ENCODE data around the gene DALRD3.

The DALRD3 gene

DNA sequence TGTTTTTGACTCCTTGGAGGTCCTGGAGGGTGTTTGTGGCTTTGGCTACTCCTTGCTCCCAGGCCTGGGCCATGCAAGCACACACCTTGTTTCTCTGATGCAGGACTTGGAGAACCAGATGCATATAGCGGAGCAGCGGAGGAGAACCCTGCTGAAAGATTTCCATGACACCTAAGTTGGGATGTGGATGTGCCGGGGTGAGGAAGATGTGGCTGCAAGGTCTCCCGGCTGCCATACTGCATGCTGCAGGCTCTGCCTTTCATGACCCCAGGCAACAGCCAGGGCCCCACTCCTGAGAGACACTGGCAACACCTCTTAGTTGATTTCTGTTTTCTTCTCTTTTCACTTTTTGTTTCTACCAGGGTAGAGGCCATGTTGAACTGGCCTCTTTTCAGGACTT is 35.3 kb downstream of the DALRD3 start:
- TF ChIP-seq, protein P1, sequence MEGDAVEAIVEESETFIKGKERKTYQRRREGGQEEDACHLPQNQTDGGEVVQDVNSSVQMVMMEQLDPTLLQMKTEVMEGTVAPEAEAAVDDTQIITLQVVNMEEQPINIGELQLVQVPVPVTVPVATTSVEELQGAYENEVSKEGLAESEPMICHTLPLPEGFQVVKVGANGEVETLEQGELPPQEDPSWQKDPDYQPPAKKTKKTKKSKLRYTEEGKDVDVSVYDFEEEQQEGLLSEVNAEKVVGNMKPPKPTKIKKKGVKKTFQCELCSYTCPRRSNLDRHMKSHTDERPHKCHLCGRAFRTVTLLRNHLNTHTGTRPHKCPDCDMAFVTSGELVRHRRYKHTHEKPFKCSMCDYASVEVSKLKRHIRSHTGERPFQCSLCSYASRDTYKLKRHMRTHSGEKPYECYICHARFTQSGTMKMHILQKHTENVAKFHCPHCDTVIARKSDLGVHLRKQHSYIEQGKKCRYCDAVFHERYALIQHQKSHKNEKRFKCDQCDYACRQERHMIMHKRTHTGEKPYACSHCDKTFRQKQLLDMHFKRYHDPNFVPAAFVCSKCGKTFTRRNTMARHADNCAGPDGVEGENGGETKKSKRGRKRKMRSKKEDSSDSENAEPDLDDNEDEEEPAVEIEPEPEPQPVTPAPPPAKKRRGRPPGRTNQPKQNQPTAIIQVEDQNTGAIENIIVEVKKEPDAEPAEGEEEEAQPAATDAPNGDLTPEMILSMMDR (IDR thresholded peaks at IDR 0.05), result no peak
- no peak for TF ChIP-seq ZFX (IDR thresholded peaks at IDR 0.05; ENCODE audit: borderline replicate concordance)
- H3K27ac ChIP-seq, result no peak overlapping the region

DNA sequence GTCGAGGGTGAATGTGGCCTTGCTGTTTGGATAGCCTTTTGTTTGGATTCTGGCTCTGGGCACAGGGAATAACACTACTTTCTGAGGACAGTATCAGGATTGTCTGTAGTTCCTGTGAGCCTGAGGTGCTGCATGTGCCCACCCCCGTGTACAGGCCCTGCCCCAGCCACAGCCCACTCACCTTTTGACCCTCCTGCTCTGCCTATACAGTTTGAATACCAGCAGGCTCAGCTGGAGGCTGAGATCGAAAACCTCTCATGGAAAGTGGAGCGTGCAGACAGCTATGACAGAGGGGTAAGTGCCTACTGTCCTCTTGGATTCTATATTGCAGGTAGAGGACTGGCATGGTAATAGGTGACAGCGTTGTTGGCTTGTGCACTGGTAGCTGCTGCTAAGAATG is 35.7 kb downstream of the DALRD3 start:
- no peak for TF ChIP-seq ZFX (IDR thresholded peaks at IDR 0.05; ENCODE audit: borderline replicate concordance)
- TF ChIP-seq, protein P1 (IDR thresholded peaks at IDR 0.05), result no peak
- H3K27ac ChIP-seq, result no peak overlapping the region

DNA sequence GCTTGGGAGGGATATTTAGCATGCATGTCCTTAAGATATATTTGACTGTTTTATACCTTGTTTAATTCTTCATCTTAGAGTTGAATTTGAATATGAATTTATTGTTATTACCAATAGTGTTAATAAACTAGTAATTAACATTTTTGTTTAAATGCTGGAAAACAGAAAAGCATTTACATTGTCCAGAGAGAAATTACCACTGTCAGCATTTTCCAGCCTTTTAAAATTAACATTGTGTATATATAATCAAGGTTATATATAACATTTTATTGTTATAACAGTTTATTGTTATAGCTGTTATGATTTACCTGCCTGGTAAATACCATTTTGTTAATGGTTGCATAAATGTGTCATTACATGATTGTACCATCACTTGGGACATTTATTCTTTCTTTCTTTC is 36.4 kb downstream of the DALRD3 start:
- no peak for TF ChIP-seq ZFX (IDR thresholded peaks at IDR 0.05; ENCODE audit: borderline replicate concordance)
- TF ChIP-seq, protein P1 (IDR thresholded peaks at IDR 0.05), result no peak
- H3K27ac ChIP-seq, result no peak overlapping the region

DNA sequence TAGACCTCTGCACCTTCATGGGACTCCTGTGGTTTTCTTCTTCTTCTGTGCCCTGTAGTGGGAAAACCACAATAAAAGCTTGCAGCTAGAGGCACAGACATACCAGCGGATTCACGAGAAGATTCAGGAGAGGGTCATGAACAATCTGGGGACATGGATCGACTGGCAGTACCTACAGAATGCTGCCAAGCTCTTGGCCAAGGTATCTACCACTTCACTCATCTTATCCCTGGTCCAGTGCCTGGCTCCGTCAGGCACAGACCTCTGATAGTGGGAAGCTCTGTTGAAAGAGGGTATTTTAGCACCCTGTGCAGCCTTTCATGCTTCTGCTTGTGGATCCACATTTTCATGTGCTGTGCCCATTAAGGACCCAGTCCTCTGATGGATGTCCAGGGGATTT is 38.1 kb downstream of the DALRD3 start:
- H3K27ac ChIP-seq, result no peak overlapping the region; the same call in 1 of the 2 replicates
- TF ChIP-seq ZFX (IDR thresholded peaks at IDR 0.05; ENCODE audit: borderline replicate concordance), result no peak
- TF ChIP-seq, protein P1 (IDR thresholded peaks at IDR 0.05), result no peak

DNA sequence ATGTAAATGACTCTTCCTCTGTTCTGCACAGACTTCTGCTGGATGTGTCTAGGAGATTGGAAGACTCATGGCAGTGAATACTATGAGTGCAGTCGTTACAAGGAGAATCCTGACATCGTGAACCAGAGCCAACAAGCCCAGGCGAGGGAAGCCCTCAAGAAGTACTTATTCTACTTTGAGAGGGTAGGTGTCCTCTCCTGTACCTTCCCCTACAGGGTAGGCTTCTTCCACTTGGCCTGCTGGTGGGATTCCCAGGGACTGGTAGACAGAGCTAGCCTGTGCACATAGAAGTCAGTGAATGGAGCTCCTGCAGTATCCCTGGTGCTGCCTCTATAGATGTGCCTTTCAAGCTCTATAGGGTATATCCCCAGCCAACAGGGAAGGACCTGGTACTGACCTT is 38.9 kb downstream of the DALRD3 start:
- H3K27ac ChIP-seq, result no peak overlapping the region; the same call in 1 of the 2 replicates
- TF ChIP-seq, protein P1 (IDR thresholded peaks at IDR 0.05), result no peak
- TF ChIP-seq ZFX (IDR thresholded peaks at IDR 0.05; ENCODE audit: borderline replicate concordance), result no peak

DNA sequence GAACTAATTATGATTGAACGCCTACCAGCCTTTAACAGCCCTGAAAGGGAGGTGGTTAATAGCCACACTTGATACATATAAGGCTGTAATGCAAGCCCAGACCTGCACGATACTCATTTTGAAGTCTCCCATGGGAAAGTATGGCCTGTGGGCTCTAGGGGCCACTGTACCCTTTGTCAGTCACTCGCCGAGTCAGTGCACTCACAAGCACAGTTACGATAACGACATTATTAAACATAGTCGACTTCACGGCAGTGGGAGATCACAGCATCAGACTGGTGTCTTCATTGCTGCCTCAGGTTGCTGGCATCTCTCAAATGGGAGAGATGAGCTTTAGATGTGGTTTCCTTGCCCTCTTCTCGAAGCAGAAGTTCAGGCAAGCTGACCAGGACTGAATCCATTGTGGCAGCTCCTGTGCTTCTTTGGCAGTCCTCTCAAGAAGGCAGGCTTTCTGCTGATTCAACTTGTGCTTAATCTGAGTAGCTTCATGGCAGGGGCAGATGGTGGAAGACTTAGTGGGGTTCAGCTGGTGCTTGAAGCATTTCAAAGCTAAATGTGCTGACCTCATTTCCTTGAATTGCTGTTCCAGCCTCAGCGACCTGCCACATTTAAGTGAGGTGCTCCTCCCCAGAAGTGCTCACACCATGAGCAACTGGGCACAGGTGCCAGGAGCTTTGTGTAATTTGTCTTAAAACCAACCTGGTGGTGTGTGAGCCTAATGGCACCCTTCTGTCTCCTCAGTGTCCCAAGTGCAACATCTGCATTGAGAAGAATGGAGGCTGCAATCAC is 44.1 kb downstream of the DALRD3 start:
- H3K27ac ChIP-seq, result no peak overlapping the region
- TF ChIP-seq ZFX (IDR thresholded peaks at IDR 0.05; ENCODE audit: borderline replicate concordance), result no peak
- TF ChIP-seq, protein P1 (IDR thresholded peaks at IDR 0.05), result no peak

DNA sequence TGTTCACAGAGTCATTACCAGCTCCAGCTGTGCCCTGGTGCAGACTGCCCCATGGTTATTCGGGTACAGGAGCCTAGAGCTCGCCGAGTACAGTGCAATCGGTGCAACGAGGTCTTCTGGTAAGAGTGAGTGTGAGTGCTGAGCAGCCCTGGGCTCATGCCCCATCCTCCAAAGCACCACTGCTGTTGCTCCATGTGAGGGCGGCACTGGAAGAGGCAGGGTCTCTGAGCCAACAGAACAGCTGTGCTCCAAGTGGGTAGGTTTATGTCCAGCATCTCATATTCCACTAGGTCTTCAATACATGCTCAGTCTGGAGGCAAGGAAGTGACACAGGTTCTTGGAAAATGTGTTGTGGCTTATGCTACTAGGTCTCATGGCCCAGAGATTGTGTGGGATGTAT is 47.8 kb downstream of the DALRD3 start:
- H3K27ac ChIP-seq, result no peak overlapping the region
- TF ChIP-seq, protein P1 (IDR thresholded peaks at IDR 0.05), result no peak
- no peak for TF ChIP-seq ZFX (IDR thresholded peaks at IDR 0.05; ENCODE audit: borderline replicate concordance)
